SJSA1 (cell line): ENCODE results near the gene MAST4. TPM values are rescaled to one million over a fixed set of nuclear protein-coding genes. Genes with fewer than 3 reads are reported as not detected.

Source experiments
- DNase-seq, 2 experiments: peaks; one replicate each; pipeline ENCODE4 v3.0.0-alpha.2; 2015 to 2020; ENCODE audit warnings: low spot score in 2 of 2, low read depth in 1 of 2
- H3K27ac ChIP-seq: fragments of 250-450 bp; sonication (Bioruptor Pico); 2 replicates; pipeline ENCODE4 v1.5.1; 2020; ENCODE audit warnings: mild to moderate bottlenecking, moderate library complexity
- H3K27me3 ChIP-seq: fragments of 250-450 bp; sonication (Bioruptor Pico); replicated peaks from 2 replicates; pipeline ENCODE4 v1.5.1; 2020; ENCODE audit warnings: mild to moderate bottlenecking, moderate library complexity
- H3K36me3 ChIP-seq: fragments of 250-450 bp; sonication (Bioruptor Pico); 2 replicates; pipeline ENCODE4 v1.5.1; 2020; ENCODE audit warnings: mild to moderate bottlenecking
- H3K4me1 ChIP-seq: fragments of 250-450 bp; sonication (Bioruptor Pico); replicated peaks from 2 replicates; pipeline ENCODE4 v1.6.1; 2021; ENCODE audit warnings: mild to moderate bottlenecking
- H3K4me3 ChIP-seq: fragments of 250-450 bp; sonication (Bioruptor Pico); 2 replicates; pipeline ENCODE4 v1.5.1; 2020; ENCODE audit warnings: mild to moderate bottlenecking
- H3K9me3 ChIP-seq: fragments of 250-450 bp; sonication (Bioruptor Pico); replicated peaks from 2 replicates; pipeline ENCODE4 v1.5.1; 2020; ENCODE audit warnings: mild to moderate bottlenecking
- total RNA-seq: library from RNA; depleted of rRNA; stranded (reverse); fragments of >200 nt; shearing (Covaris generic); gene quantifications from 2 replicates; pipeline ENCODE4 v1.2.3, GENCODE V29; 2014

The MAST4 gene
- total RNA-seq, 1 experiment from 2014 or later, result 2.3 TPM

GRCh38 chr5:66923457-66923856 is 327.3 kb downstream of the MAST4 start:
- H3K4me3 ChIP-seq, result no peak overlapping the region
- H3K36me3 ChIP-seq, result no peaks in the 10 kb centered on the region
- no peak for DNase-seq
- H3K4me1 ChIP-seq, result no peaks in the 10 kb centered on the region
- H3K27ac ChIP-seq, result no peak overlapping the region
- H3K9me3 ChIP-seq, result no peaks in the 10 kb centered on the region
- no peaks in the 10 kb centered on the region for H3K27me3 ChIP-seq

- Histone ChIP-seq H3K27me3 (no peaks in the 10 kb centered on the region), H3K4me3 (no peak overlapping the region)
Observed at GRCh38 chr5:66923922-66924321, 327.7 kb downstream of the MAST4 start.

GRCh38 chr5:66927140-66927539 is 330.9 kb downstream of the MAST4 start:
- H3K27ac ChIP-seq, result no peak overlapping the region
- H3K4me3 ChIP-seq, result no peak overlapping the region
- no peaks in the 10 kb centered on the region for H3K4me1 ChIP-seq
- H3K27me3 ChIP-seq, result no peaks in the 10 kb centered on the region
- no peaks in the 10 kb centered on the region for H3K36me3 ChIP-seq
- no peak for DNase-seq
- no peaks in the 10 kb centered on the region for H3K9me3 ChIP-seq

More at GRCh38 chr5:66923922-66924321, 327.7 kb downstream of the MAST4 start:
- Histone ChIP-seq H3K9me3 (no peaks in the 10 kb centered on the region), H3K36me3 (no peaks in the 10 kb centered on the region), H3K4me1 (no peaks in the 10 kb centered on the region), H3K27ac (no peak overlapping the region)
- no peak for DNase-seq

GRCh38 chr5:66929281-66929680 is 333.1 kb downstream of the MAST4 start:
- no peaks in the 10 kb centered on the region for H3K9me3 ChIP-seq
- H3K4me1 ChIP-seq, result no peaks in the 10 kb centered on the region
- no peaks in the 10 kb centered on the region for H3K36me3 ChIP-seq
- H3K27me3 ChIP-seq, result no peaks in the 10 kb centered on the region
- H3K27ac ChIP-seq, result no peak overlapping the region
- DNase-seq, result no peak
- H3K4me3 ChIP-seq, result no peak overlapping the region

GRCh38 chr5:66929995-66930394 is 333.8 kb downstream of the MAST4 start:
- Histone ChIP-seq H3K27me3 (no peaks in the 10 kb centered on the region), H3K27ac (no peak overlapping the region), H3K9me3 (no peaks in the 10 kb centered on the region), H3K36me3 (no peaks in the 10 kb centered on the region), H3K4me1 (no peaks in the 10 kb centered on the region), H3K4me3 (no peak overlapping the region)
- no peak for DNase-seq

- Histone ChIP-seq H3K27ac (no peak overlapping the region), H3K9me3 (no peaks in the 10 kb centered on the region), H3K4me1 (no peaks in the 10 kb centered on the region), H3K27me3 (no peaks in the 10 kb centered on the region), H3K4me3 (no peak overlapping the region), H3K36me3 (no peaks in the 10 kb centered on the region)
- DNase-seq, result no peak
Observed at GRCh38 chr5:66931651-66932050, 335.5 kb downstream of the MAST4 start.

- Histone ChIP-seq H3K4me1 (no peaks in the 10 kb centered on the region), H3K9me3 (no peaks in the 10 kb centered on the region), H3K27ac (no peak overlapping the region), H3K4me3 (no peak overlapping the region), H3K36me3 (no peaks in the 10 kb centered on the region), H3K27me3 (no peaks in the 10 kb centered on the region)
- DNase-seq, result no peak
Observed at GRCh38 chr5:66932457-66932856, 336.3 kb downstream of the MAST4 start.

- Histone ChIP-seq H3K9me3 (no peaks in the 10 kb centered on the region), H3K27me3 (no peaks in the 10 kb centered on the region), H3K4me3 (no peak overlapping the region), H3K4me1 (no peaks in the 10 kb centered on the region), H3K27ac (no peak overlapping the region), H3K36me3 (no peaks in the 10 kb centered on the region)
- DNase-seq, result no peak
Observed at GRCh38 chr5:66933066-66933465, 336.9 kb downstream of the MAST4 start.

GRCh38 chr5:66939094-66939493 is 342.9 kb downstream of the MAST4 start:
- H3K4me3 ChIP-seq, result no peak overlapping the region
- no peaks in the 10 kb centered on the region for H3K9me3 ChIP-seq

GRCh38 chr5:66945389-66946349 is 349.5 kb downstream of the MAST4 start:
- H3K36me3 ChIP-seq, result no peaks in the 10 kb centered on the region
- no peaks in the 10 kb centered on the region for H3K9me3 ChIP-seq
- DNase-seq, result no peak
- H3K27me3 ChIP-seq, result 0 out of 2 replicates have a peak, but pooled peaks cover 4% of the 10 kb centered on the region
- H3K4me3 ChIP-seq, result no peak overlapping the region
- H3K27ac ChIP-seq, result no peak overlapping the region
- no peaks in the 10 kb centered on the region for H3K4me1 ChIP-seq

More at GRCh38 chr5:66939094-66939493, 342.9 kb downstream of the MAST4 start:
- no peaks in the 10 kb centered on the region for H3K27me3 ChIP-seq
- no peak for DNase-seq
- no peaks in the 10 kb centered on the region for H3K4me1 ChIP-seq
- H3K27ac ChIP-seq, result no peak overlapping the region
- no peaks in the 10 kb centered on the region for H3K36me3 ChIP-seq

- no peak overlapping the region for H3K4me3 ChIP-seq
- no peak overlapping the region for H3K27ac ChIP-seq
- H3K4me1 ChIP-seq, result no peaks in the 10 kb centered on the region
- H3K36me3 ChIP-seq, result no peaks in the 10 kb centered on the region
- no peaks in the 10 kb centered on the region for H3K9me3 ChIP-seq
- 0 out of 2 replicates have a peak, but pooled peaks cover 4% of the 10 kb centered on the region for H3K27me3 ChIP-seq
- no peak for DNase-seq
Observed at GRCh38 chr5:66947458-66947857, 351.3 kb downstream of the MAST4 start.

- Histone ChIP-seq H3K27ac (no peak overlapping the region), H3K27me3 (0 out of 2 replicates have a peak, but pooled peaks cover 4% of the 10 kb centered on the region), H3K4me1 (no peaks in the 10 kb centered on the region), H3K9me3 (no peaks in the 10 kb centered on the region), H3K4me3 (no peak overlapping the region), H3K36me3 (no peaks in the 10 kb centered on the region)
- no peak for DNase-seq
Observed at GRCh38 chr5:66949066-66949465, 352.9 kb downstream of the MAST4 start.

- Histone ChIP-seq H3K4me3 (no peak overlapping the region), H3K9me3 (no peaks in the 10 kb centered on the region), H3K27me3 (no peaks in the 10 kb centered on the region), H3K4me1 (no peaks in the 10 kb centered on the region), H3K36me3 (no peaks in the 10 kb centered on the region), H3K27ac (no peak overlapping the region)
- no peak for DNase-seq
Observed at GRCh38 chr5:66952153-66952552, 356.0 kb downstream of the MAST4 start.

- no peak overlapping the region for H3K4me3 ChIP-seq
- no peaks in the 10 kb centered on the region for H3K36me3 ChIP-seq
- peaks cover 32% of the 10 kb centered on the region for H3K4me1 ChIP-seq
- no peaks in the 10 kb centered on the region for H3K9me3 ChIP-seq
- no peak for DNase-seq
- no peaks in the 10 kb centered on the region for H3K27me3 ChIP-seq
- no peak overlapping the region for H3K27ac ChIP-seq
Observed at GRCh38 chr5:66956439-66956838, 360.2 kb downstream of the MAST4 start.
